ENCODE data around the gene CTRB1. TPM values are rescaled to one million over a fixed set of nuclear protein-coding genes. Genes with fewer than 3 reads are reported as not detected.

Gene CTRB1
- total and polyA plus RNA-seq, 2 of the 13 experiments (the other 11 are each of a cell fraction or from before 2014, with no cell fraction given) = not detected

DNA sequence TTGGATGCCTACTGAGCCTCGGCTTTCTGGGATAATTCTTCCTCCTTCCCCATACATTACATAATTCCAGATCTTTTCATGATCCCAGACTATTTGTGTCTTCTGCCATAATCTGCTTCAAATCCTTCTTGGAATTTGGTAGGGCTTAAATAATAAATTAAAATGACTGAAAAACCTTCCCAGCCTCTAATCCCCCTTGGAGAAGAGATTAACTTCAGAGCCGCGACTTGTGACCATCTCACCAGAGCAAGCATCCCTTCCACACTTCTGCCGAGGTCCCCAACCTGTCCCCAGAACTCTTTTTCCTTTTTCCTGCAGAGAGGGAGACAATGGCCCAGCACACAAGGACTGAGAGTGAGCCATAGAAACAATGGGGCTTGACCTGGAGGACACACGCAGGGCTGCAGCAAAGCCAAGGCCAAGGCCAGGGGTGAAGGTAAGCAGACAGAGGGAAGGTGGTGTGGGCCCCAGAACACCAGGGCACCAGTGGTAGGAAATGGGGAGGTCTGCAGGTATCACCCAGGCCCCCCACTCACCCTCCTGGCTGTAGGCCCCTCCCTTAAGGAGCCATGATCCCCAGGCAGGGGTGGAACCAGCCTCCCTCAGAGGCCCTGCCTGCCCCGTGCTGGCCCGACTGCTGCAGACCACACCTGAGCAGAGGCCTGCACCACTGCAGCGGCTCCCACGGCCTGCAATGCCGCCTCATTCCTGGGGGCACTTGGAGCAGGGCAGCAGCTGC lies 42.2 kb downstream of the CTRB1 start (continued):
- TF ChIP-seq, protein P1, sequence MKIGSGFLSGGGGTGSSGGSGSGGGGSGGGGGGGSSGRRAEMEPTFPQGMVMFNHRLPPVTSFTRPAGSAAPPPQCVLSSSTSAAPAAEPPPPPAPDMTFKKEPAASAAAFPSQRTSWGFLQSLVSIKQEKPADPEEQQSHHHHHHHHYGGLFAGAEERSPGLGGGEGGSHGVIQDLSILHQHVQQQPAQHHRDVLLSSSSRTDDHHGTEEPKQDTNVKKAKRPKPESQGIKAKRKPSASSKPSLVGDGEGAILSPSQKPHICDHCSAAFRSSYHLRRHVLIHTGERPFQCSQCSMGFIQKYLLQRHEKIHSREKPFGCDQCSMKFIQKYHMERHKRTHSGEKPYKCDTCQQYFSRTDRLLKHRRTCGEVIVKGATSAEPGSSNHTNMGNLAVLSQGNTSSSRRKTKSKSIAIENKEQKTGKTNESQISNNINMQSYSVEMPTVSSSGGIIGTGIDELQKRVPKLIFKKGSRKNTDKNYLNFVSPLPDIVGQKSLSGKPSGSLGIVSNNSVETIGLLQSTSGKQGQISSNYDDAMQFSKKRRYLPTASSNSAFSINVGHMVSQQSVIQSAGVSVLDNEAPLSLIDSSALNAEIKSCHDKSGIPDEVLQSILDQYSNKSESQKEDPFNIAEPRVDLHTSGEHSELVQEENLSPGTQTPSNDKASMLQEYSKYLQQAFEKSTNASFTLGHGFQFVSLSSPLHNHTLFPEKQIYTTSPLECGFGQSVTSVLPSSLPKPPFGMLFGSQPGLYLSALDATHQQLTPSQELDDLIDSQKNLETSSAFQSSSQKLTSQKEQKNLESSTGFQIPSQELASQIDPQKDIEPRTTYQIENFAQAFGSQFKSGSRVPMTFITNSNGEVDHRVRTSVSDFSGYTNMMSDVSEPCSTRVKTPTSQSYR (CRISPR knock-in tag; IDR thresholded peaks at IDR 0.05; ENCODE audit: borderline replicate concordance) = 0 out of 2 replicates have a peak, but pooled peaks have one; percentile 10
- TF ChIP-seq PRDM10 (CRISPR knock-in tag; IDR thresholded peaks at IDR 0.05; ENCODE audit: low read depth) (no peak), CREB1 (IDR thresholded peaks at IDR 0.05) (no peak), CREB1 (CRISPR knock-in tag; IDR thresholded peaks at IDR 0.05) (no peak), AGO2 (optimal IDR thresholded peaks at IDR 0.05; ENCODE audit: low read depth, low read length) (peak; percentile 91), SKI (IDR thresholded peaks at IDR 0.05; ENCODE audit: partially characterized antibody) (peak; percentile 92), SOX5 (CRISPR knock-in tag; IDR thresholded peaks at IDR 0.05; ENCODE audit: borderline replicate concordance) (peak; percentile 85), ZBTB33 (CRISPR knock-in tag; IDR thresholded peaks at IDR 0.05) (peak; percentile 45), ZNF138 (CRISPR knock-in tag; IDR thresholded peaks at IDR 0.05; ENCODE audit: low read depth) (no peak), RXRA (CRISPR knock-in tag; IDR thresholded peaks at IDR 0.05) (peak; percentile 90), SMYD3 (CRISPR knock-in tag; IDR thresholded peaks at IDR 0.05) (no peak), ZNF552 (CRISPR knock-in tag; IDR thresholded peaks at IDR 0.05; ENCODE audit: borderline replicate concordance) (no peak), GATAD2A (CRISPR knock-in tag; IDR thresholded peaks at IDR 0.05) (peak; percentile 25; the same call in 1 of the 2 replicates), RBFOX2 (IDR thresholded peaks at IDR 0.05; ENCODE audit: low read depth, low read length) (peak; percentile 66), THAP11 (CRISPR knock-in tag; IDR thresholded peaks at IDR 0.05) (no peak), MXD3 (CRISPR knock-in tag; IDR thresholded peaks at IDR 0.05) (no peak), ZNF768 (CRISPR knock-in tag; IDR thresholded peaks at IDR 0.05) (peak; percentile 68; the same call in 1 of the 2 replicates), NR2F2 (IDR thresholded peaks at IDR 0.05; ENCODE audit: borderline replicate concordance, low read depth) (peak; percentile 56; the same call in 1 of the 2 replicates), SAP130 (CRISPR knock-in tag; IDR thresholded peaks at IDR 0.05; ENCODE audit: low read depth) (peak; percentile 21; the same call in 1 of the 2 replicates), ZNF3 (CRISPR knock-in tag; IDR thresholded peaks at IDR 0.05) (no peak), YEATS2 (CRISPR knock-in tag; IDR thresholded peaks at IDR 0.05; ENCODE audit: borderline replicate concordance) (no peak), SIX4 (CRISPR knock-in tag; IDR thresholded peaks at IDR 0.05) (no peak), SOX6 (IDR thresholded peaks at IDR 0.05) (no peak), SOX6 (CRISPR knock-in tag; IDR thresholded peaks at IDR 0.05) (peak; percentile 90)
